Ecto neural progenitor cell (in vitro differentiated cells): ENCODE data around the gene OR4K1.
"Not testable (repeated sequence)": the region's sequence is repeated elsewhere in the genome, so short reads cannot be mapped to it uniquely, and the experiment has no call there.

ENCODE experiments used
- DNase-seq: peaks from one replicate; pipeline ENCODE4 v3.0.0-alpha.2; 2018; ENCODE audit warnings: low spot score

Gene OR4K1

GRCh38 chr14:19930617-19931016, at the start of gene OR4K1:
Gene OR4K1 (plus strand): TSS chr14:19930917. CDS start chr14:19935667, 4,750 bp downstream.
- DNase-seq, result no peak

DNA sequence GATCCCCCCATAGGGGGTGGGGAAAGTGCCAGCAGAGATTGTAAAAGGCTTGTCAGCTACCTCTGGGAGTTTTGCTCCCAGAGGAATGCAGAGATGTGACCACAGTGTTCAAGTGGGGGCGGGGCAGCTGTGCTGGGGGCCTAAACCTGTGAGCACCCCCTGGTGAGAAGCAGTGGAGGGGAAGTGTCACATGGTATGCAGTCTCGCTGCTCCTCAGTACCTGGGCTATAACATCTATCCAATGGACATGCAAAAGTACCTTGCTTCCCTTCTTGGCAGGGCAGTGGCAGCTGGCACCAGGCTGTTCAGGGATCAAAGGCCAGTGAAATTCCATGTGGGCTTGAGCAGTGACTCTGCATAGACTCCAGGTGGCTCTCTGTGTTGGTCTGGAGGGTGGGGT, 35.4 kb upstream of the OR4K1 start:
- no peak for DNase-seq

DNA sequence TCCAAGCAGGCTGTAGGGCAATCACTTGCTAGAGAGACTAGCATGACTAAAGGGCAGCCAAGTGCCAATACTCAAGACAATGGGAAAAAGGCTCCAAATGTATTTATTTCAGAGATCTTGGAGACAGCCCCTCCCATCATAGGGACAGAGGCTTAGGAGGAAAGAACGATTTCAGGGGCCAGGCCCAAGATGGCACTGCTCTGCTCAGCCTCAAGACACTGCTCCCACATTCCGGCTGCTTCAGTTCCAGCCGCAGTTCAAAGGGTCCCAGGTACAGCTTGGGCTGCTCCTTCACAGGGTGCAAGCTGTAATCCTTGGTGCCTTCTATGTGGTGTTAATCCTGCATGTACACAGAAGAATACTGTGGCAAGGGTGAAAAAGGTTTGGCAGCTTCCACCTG, 29.7 kb upstream of the OR4K1 start:
- no peak for DNase-seq

- no peak for DNase-seq
Observed at GRCh38 chr14:19902409-19902808, 28.3 kb upstream of the OR4K1 start.

DNA sequence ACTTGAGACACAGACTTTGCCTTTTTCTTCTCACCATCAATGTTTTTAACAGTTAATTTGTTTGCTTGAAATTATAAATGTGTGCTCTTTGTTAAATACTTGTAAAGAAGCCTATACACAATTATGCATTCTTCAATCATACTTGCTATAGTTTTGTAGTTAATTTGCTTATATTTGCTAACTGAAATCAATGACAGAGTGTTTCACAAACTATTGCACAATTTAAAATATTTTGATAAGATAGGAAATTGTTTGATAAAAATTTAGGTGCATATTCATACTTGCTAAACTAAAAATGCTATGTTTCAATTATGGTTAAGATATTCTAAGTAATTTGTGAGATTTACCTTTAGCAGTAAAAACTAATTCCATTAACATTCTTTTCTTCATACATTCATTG, 24.1 kb upstream of the OR4K1 start:
- DNase-seq, result no peak

GRCh38 chr14:19911114-19911513, 19.6 kb upstream of the OR4K1 start:
- DNase-seq, result no peak

- DNase-seq, result no peak
Observed at GRCh38 chr14:19917243-19917642, 13.5 kb upstream of the OR4K1 start.

- DNase-seq, result no peak
Observed at GRCh38 chr14:19917955-19918518, 12.7 kb upstream of the OR4K1 start.

- no peak for DNase-seq
Observed at GRCh38 chr14:19918553-19919264, 12.0 kb upstream of the OR4K1 start.

DNA sequence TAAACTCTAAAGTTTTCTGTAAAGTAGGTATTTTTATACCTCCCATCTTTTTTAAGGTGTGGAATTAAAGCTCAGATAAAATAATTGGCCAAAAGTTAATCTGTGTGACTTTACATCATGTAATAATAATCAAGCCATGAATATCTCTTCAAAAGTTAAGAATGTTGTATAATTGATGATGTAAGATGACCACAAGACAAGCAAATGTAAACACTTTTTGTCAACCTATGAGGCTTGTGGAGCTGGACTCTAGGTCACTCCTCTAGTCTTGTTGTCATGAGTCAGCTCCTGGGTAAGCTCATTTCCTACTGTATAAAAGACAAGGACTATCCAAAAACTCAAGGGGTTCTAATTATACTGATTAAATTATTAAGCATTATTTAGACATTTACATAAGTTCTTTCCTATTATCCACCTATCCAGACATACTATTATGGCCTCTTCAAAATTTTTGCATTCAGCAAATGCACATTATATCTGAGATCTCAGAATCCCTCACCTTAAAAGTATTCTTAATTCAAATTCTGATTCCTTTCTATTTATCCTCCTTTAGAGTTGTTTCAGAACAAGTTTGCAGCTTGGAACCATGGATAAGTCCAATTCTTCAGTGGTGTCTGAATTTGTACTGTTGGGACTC, 10.6 kb upstream of the OR4K1 start, which contains the start of gene OR4K5:
TSS of gene OR4K5 (plus strand) at position 587 of the 637 bp plus-strand sequence. CDS start at position 587, 0 bp downstream.
- no peak for DNase-seq

- no peak for DNase-seq
Observed at GRCh38 chr14:19941668-19942067, 11.0 kb downstream of the OR4K1 start.

DNA sequence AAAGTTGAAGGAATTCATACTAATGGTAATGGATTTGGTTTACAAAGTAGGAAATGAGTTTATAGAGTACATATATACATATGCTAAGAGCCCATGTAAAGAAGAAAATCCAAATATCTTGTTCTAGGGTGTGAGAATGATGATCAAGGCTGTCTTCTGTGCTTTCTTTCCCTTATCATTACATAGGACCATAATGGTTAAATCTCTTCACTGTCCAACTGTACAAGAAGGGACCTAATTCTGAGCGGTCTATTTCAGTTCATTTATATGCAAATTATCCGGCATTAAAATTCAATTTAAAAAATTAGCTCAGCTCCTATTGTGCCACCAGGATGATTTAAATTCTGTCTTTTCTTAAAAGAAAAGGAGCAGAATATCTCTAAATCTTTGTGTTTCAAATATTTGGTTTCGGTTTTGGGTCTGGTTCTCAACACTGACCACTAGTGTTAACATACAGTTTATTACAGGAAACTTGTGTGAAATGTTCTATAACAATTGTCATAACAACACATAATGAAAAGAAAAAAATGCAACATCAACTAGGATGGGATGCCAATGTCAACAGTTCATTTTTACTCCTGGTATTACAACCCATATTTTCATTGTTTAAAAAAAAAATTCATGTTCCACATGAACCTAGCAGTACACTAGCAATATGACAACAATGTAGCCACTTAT, 16.8 kb downstream of the OR4K1 start:
- DNase-seq, result no peak

DNA sequence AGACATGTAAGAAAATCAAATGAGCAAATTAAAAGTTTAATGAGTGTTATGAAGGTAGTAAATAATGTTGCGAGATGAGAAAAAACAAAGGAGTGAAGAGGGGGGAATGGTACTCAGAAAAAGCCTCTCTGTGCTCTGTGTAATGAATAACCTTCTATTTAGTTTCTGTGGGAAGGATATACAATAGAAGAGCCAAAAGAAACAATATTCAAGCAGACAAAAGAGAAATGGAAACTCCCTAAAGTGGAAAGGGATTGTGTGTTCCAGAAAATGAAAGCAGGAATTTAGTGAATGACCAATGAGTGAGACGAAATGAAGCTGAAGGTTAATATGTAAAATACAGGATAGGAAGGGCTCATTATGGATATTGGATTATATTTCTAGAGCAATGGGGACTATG, 18.5 kb downstream of the OR4K1 start:
- DNase-seq, result no peak

DNA sequence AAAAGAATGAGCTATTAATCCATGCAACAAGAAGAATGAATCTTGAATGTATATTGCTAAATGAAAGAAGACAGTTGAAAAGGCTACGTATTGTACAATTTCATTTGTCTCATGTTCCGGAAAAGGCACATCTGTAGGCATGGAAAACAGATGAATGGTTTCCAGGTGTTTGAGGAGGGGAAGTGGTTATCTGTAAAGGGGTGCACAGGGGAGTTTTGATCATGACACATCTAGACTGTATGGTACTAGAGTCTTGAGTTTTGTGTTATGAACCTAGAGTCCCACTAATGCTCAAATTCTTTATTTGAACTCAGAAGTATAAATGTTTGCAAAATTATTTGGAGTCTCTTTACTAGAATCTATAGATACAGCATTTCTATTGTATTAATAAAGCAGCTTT, 39.0 kb downstream of the OR4K1 start:
- not testable (repeated sequence) for DNase-seq

DNA sequence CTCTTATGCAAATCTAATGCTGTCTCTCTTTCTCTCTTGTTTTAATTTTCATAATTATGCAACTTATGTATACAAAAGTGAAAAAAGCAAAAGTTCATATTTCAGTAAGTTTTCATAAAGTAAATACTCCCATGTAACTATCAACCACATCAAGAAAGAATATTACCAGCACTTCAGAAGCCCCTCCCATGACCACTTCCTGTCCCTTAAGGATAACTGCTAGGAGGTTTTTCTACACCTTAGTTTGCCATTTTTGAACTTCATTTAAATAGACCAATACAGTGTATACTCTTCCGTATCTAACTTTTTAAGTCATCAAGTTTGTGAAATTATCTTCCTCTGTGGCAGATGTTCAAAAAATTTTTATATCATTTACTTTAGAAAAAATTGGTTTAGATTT, 44.1 kb downstream of the OR4K1 start:
- DNase-seq, result no peak

GRCh38 chr14:19975291-19975690, 44.6 kb downstream of the OR4K1 start, which contains the start of gene OR4K15:
Gene OR4K15 (plus strand): TSS chr14:19975591. CDS start chr14:19975591, 0 bp downstream.
- DNase-seq, result no peak
